K562 (cell line): Measurements from ENCODE around the gene MLF1.

Experiments
- CEBPZ ChIP-seq: fragments of 150-350 bp; IDR thresholded peaks from 2 replicates; pipeline ENCODE4 v1.6.1; 2014; ENCODE audit warnings: low read depth, mild to moderate bottlenecking, low read length, borderline replicate concordance
- CTCF ChIP-seq, 3 experiments: IDR thresholded peaks in 2 of 3; conservative IDR thresholded peaks in 1 of 3; 2 replicates each; pipeline ENCODE4 v1.5.1; 2011 to 2012; ENCODE audit warnings: low read length in 3 of 3, mild to moderate bottlenecking in 3 of 3, control low read depth in 2 of 3, improper control_type of control experiment in 1 of 3, inconsistent platforms in 1 of 3, low read depth in 1 of 3, mixed read lengths in 1 of 3, moderate library complexity in 1 of 3; ENCODE audit not compliant: insufficient read depth in 2 of 3
- IFI16 ChIP-seq: fragments of 250-450 bp; sonication (Bioruptor Pico); IDR thresholded peaks from 2 replicates; pipeline ENCODE4 v2.1.2; 2022; ENCODE audit warnings: mild to moderate bottlenecking, inconsistent platforms
- IRF1 ChIP-seq: sonication (generic); formaldehyde crosslinking; IDR thresholded peaks from 2 replicates; pipeline ENCODE4 v1.8.0; 2022; ENCODE audit warnings: missing genetic modification reagents, mild to moderate bottlenecking, borderline replicate concordance
- SMC3 ChIP-seq: conservative IDR thresholded peaks from 2 replicates; pipeline ENCODE4 v1.6.1; 2011; ENCODE audit warnings: low read depth, low read length, improper control_type of control experiment; ENCODE audit not compliant: insufficient read depth
- ZBTB34 ChIP-seq: fragments of 250-450 bp; sonication (Bioruptor Pico); IDR thresholded peaks from 2 replicates; pipeline ENCODE4 v1.8.0; 2021; ENCODE audit warnings: mild to moderate bottlenecking, moderate library complexity

GRCh38 chr3:158560979-158561378 lies 10.0 kb upstream of the MLF1 start:
- TF ChIP-seq SMC3 = no peak
- no peak for TF ChIP-seq ZBTB34 (CRISPR knock-in tag)
- TF ChIP-seq IFI16 (CRISPR knock-in tag) = no peak
- no peak for TF ChIP-seq CEBPZ
- TF ChIP-seq IRF1 (CRISPR knock-in tag) = no peak
- no peak for TF ChIP-seq CTCF (IDR thresholded peaks at IDR 0.05 in 2 of 3, conservative IDR thresholded peaks at IDR 0.05 in 1 of 3; ENCODE audit: insufficient read depth in 2 of 3, low read depth in 1 of 3, low read length in 3 of 3)
